Esophagus muscularis mucosa (tissue), 2 donors: ENCODE measurements around the gene SOX5.

ENCODE experiments used
- EP300 ChIP-seq: sonication (generic); formaldehyde crosslinking; IDR thresholded peaks from one replicate; pipeline ENCODE4 v1.6.1; 2017; ENCODE audit warnings: antibody characterized with exemption
- POLR2A ChIP-seq: fragments of 450-650 bp; IDR thresholded peaks from one replicate; pipeline ENCODE4 v1.6.1; 2017; ENCODE audit warnings: antibody characterized with exemption, moderate library complexity, mild to moderate bottlenecking, low read depth

GRCh38 chr12:23626791-23627190 is 322.7 kb downstream of the SOX5 start:
- TF ChIP-seq EP300, result no peak
- no peak for TF ChIP-seq POLR2A
